ENCODE data around the gene EEF2K.

EEF2K gene

GRCh38 chr16:22302776-22303363 lies 96.8 kb downstream of the EEF2K start:
- no peak overlapping the region for H3K4me3 ChIP-seq (ENCODE audit: low read depth, low read length)
- TF ChIP-seq CTCF (IDR thresholded peaks at IDR 0.05; ENCODE audit: low read depth, low read length, missing control alignments), result no peak
- in situ Hi-C loops (cut with HindIII; ENCODE audit: low sequenced_read_pairs), result no loop called here
- DNase-seq (ENCODE audit: low read depth), result no peak

GRCh38 chr16:22304411-22304810 lies 98.3 kb downstream of the EEF2K start:
- no peak for DNase-seq (ENCODE audit: low read depth)
- in situ Hi-C loops (cut with HindIII; ENCODE audit: low sequenced_read_pairs), result no loop called here
- no peak overlapping the region for H3K4me3 ChIP-seq (ENCODE audit: low read depth, low read length)
- TF ChIP-seq CTCF (IDR thresholded peaks at IDR 0.05; ENCODE audit: low read depth, low read length, missing control alignments), result no peak

- H3K4me3 ChIP-seq (ENCODE audit: low read depth, low read length), result no peak overlapping the region
- no peak for DNase-seq (ENCODE audit: low read depth)
- in situ Hi-C loops (cut with HindIII; ENCODE audit: low sequenced_read_pairs), result no loop called here
- TF ChIP-seq CTCF (IDR thresholded peaks at IDR 0.05; ENCODE audit: low read depth, low read length, missing control alignments), result no peak
Observed at GRCh38 chr16:22306788-22307187, 100.7 kb downstream of the EEF2K start.

- TF ChIP-seq CTCF (IDR thresholded peaks at IDR 0.05; ENCODE audit: low read depth, low read length, missing control alignments), result no peak
- H3K4me3 ChIP-seq (ENCODE audit: low read depth, low read length), result no peak overlapping the region
- no peak for DNase-seq (ENCODE audit: low read depth)
- in situ Hi-C loops (cut with HindIII; ENCODE audit: low sequenced_read_pairs), result no loop called here
Observed at GRCh38 chr16:22307838-22308237, 101.8 kb downstream of the EEF2K start.

- in situ Hi-C loops (cut with HindIII; ENCODE audit: low sequenced_read_pairs), result no loop called here
- no peak for TF ChIP-seq CTCF (IDR thresholded peaks at IDR 0.05; ENCODE audit: low read depth, low read length, missing control alignments)
- no peak overlapping the region for H3K4me3 ChIP-seq (ENCODE audit: low read depth, low read length)
- DNase-seq (ENCODE audit: low read depth), result no peak
Observed at GRCh38 chr16:22308824-22309520, 102.9 kb downstream of the EEF2K start.

GRCh38 chr16:22311520-22311919 lies 105.4 kb downstream of the EEF2K start:
- H3K4me3 ChIP-seq (ENCODE audit: low read depth, low read length), result no peak overlapping the region
- TF ChIP-seq CTCF (IDR thresholded peaks at IDR 0.05; ENCODE audit: low read depth, low read length, missing control alignments), result no peak
- in situ Hi-C loops (cut with HindIII; ENCODE audit: low sequenced_read_pairs), result no loop called here
- no peak for DNase-seq (ENCODE audit: low read depth)

Measured in astrocyte of the cerebellum (primary cell).